K562 (cell line): ENCODE results near the gene NTN3. TPM values are rescaled to one million over a fixed set of nuclear protein-coding genes. Genes with fewer than 3 reads are reported as not detected.
A peak's percentile ranks its signal among the peaks of the same experiment; 100 is the strongest.

Experiments
- CC2D1A ChIP-seq: fragments of 450-650 bp; IDR thresholded peaks from 2 replicates; pipeline ENCODE4 v1.6.1; 2017; ENCODE audit warnings: mild to moderate bottlenecking
- CHD2 ChIP-seq: IDR thresholded peaks from 2 replicates; pipeline ENCODE4 v1.6.1; 2011; ENCODE audit warnings: low read depth, low read length
- FOXP1 ChIP-seq: sonication (generic); formaldehyde crosslinking; IDR thresholded peaks from 2 replicates; pipeline ENCODE4 v1.8.0; 2022; ENCODE audit warnings: mild to moderate bottlenecking, missing genetic modification reagents
- GABPB1 ChIP-seq: sonication (generic); formaldehyde crosslinking; IDR thresholded peaks from 2 replicates; pipeline ENCODE4 v1.8.0; 2022; ENCODE audit warnings: mild to moderate bottlenecking, missing genetic modification reagents
- HCFC1 ChIP-seq: IDR thresholded peaks from 2 replicates; pipeline ENCODE4 v1.6.1; 2012; ENCODE audit warnings: low read depth, low read length, improper control_type of control experiment
- HNRNPUL1 ChIP-seq: fragments of 200-400 bp; formaldehyde crosslinking; IDR thresholded peaks from 2 replicates; pipeline ENCODE4 v1.6.1; 2017; ENCODE audit warnings: low read length
- ILF3 ChIP-seq: fragments of 450-650 bp; IDR thresholded peaks from 2 replicates; pipeline ENCODE4 v1.6.1; 2018; ENCODE audit warnings: antibody characterized with exemption, mild to moderate bottlenecking, moderate library complexity, borderline replicate concordance
- JUND ChIP-seq, 2 experiments: IDR thresholded peaks; 2 replicates in 1 of 2; 3 replicates in 1 of 2; pipeline ENCODE4 v1.6.1; 2011; ENCODE audit warnings: borderline replicate concordance in 2 of 2, low read depth in 2 of 2, low read length in 2 of 2, improper control_type of control experiment in 1 of 2, missing biosample characterization in 1 of 2, missing genetic modification characterization in 1 of 2, missing genetic modification reagents in 1 of 2
- NUFIP1 ChIP-seq: fragments of 450-650 bp; IDR thresholded peaks from 2 replicates; pipeline ENCODE4 v1.6.1; 2018; ENCODE audit not compliant: partially characterized antibody
- SP1 ChIP-seq: sonication (generic); formaldehyde crosslinking; IDR thresholded peaks from 2 replicates; pipeline ENCODE4 v1.8.1; 2022; ENCODE audit warnings: mild to moderate bottlenecking, missing genetic modification reagents
- SRSF9 ChIP-seq: fragments of 200-400 bp; formaldehyde crosslinking; IDR thresholded peaks from 2 replicates; pipeline ENCODE4 v1.6.1; 2017; ENCODE audit warnings: low read depth, low read length, borderline replicate concordance
- SUPT5H ChIP-seq: fragments of 450-650 bp; IDR thresholded peaks from 2 replicates; pipeline ENCODE4 v1.6.1; 2016
- THRA ChIP-seq: fragments of 450-650 bp; IDR thresholded peaks from 2 replicates; pipeline ENCODE4 v1.6.1; 2017; ENCODE audit warnings: mild to moderate bottlenecking, moderate library complexity
- TRIM25 ChIP-seq: fragments of 450-650 bp; IDR thresholded peaks from 2 replicates; pipeline ENCODE4 v1.7.0; 2016; ENCODE audit warnings: borderline replicate concordance
- ZBTB7A ChIP-seq: IDR thresholded peaks from 2 replicates; pipeline ENCODE4 v1.6.1; 2011; ENCODE audit warnings: low read depth, mild to moderate bottlenecking, low read length, moderate library complexity, borderline replicate concordance; ENCODE audit not compliant: control insufficient read depth
- ZNF589 ChIP-seq: fragments of 200-800 bp; sonication (Bioruptor generic); IDR thresholded peaks from 2 replicates; pipeline ENCODE4 v1.6.1; 2016; ENCODE audit warnings: low read depth, missing genetic modification characterization, missing compliant biosample characterization
- ZNF740 ChIP-seq, 3 experiments: fragments of 200-800 bp in 1 of 3; sonication (Bioruptor generic) in 1 of 3; sonication (generic) in 1 of 3; formaldehyde crosslinking in 1 of 3; IDR thresholded peaks; 2 replicates each; pipeline versions ENCODE4 v1.6.1 to v1.8.0; 2016 to 2022; ENCODE audit warnings: mild to moderate bottlenecking in 2 of 3, missing compliant biosample characterization in 2 of 3, missing genetic modification characterization in 2 of 3, missing genetic modification reagents in 1 of 3
- polyA plus RNA-seq, 8 experiments: library from polyadenylated mRNA; depleted of rRNA in 4 of 8; stranded (reverse) in 5 of 8; unstranded in 3 of 8; fragments of >200 nt; fragmentation: Nextera tagmentation in 2 of 8; fragmentation: Illumina TruSeq in 1 of 8; extraction: Ambion mirVana in 2 of 8; extraction: Trizol in 1 of 8; gene quantifications; 2 replicates each; pipeline versions ENCODE4 v1.2.1 to v1.2.3, GENCODE V29; 2011 to 2014; ENCODE audit warnings: inconsistent platforms in 1 of 8, missing spikeins in 1 of 8
- total RNA-seq, 7 experiments: library from RNA; depleted of rRNA in 6 of 7; stranded (reverse); fragments of >200 nt in 6 of 7; fragmentation: Illumina TruSeq in 2 of 7; extraction: Trizol in 2 of 7; gene quantifications; 2 replicates each; pipeline versions ENCODE4 v1.2.1 to v1.2.3, GENCODE V29; 2011 to 2021; ENCODE audit warnings: low replicate concordance in 1 of 7
- TF ChIP-seq, protein P1 (sequence below): sonication (generic); formaldehyde crosslinking; IDR thresholded peaks from 2 replicates; pipeline ENCODE4 v1.9.0; 2022; ENCODE audit warnings: mild to moderate bottlenecking, missing genetic modification reagents
- TF ChIP-seq, protein P2 (sequence below): IDR thresholded peaks from 3 replicates; pipeline ENCODE4 v1.6.1; 2011; ENCODE audit warnings: borderline replicate concordance, mild to moderate bottlenecking; ENCODE audit not compliant: insufficient read length, insufficient read depth
- TF ChIP-seq, protein P3 (sequence below): fragments of 450-650 bp; formaldehyde crosslinking; IDR thresholded peaks from 2 replicates; pipeline ENCODE4 v1.4.0; 2022; ENCODE audit warnings: missing genetic modification characterization

The NTN3 gene
- total and polyA plus RNA-seq, 9 of the 15 experiments (the other 6 are each of a cell fraction or from before 2014, with no cell fraction given): not detected

DNA sequence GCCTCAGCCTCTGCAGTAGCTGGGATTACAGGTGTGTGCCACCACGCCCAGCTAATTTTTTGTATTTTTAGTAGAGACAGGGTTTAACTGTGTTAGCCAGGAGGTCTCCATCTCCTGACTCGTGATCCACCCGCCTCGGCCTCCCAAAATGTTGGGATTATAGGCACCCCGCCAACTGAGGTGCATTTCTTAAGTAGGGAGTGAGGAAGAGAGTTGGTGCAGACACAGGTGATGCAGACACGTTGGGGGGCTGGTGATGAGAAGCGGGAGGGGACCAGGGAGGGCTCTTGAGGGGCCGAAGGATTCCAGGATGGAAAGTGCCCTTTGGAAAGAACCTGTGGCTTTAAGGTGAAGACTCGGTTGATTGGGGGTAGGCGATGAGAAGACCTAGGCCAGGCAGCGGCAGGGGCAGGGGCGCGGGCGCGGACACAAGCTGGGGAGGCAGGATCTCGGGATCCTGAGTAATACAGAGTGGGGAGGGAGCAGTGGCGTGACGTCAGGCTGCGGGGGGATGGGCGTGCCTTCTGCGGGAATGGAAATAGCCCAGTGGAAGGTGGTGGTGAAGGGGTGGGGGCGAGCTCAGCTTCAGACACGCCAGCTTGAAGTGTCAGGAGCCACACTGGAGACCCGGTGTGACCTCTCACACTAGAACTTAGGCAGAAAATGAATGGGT is 40.2 kb downstream of the NTN3 start (continued):
- TF ChIP-seq ILF3: no peak
- TF ChIP-seq ZNF589 (CRISPR knock-in tag): 0 out of 2 replicates have a peak, but pooled peaks have one; percentile 42
- no peak for TF ChIP-seq THRA
- no peak for TF ChIP-seq NUFIP1
- no peak for TF ChIP-seq CC2D1A
- TF ChIP-seq HCFC1: no peak
- no peak for TF ChIP-seq SUPT5H
- no peak for TF ChIP-seq FOXP1 (CRISPR knock-in tag)
- TF ChIP-seq SP1: peak; percentile 68
- TF ChIP-seq, protein P1, sequence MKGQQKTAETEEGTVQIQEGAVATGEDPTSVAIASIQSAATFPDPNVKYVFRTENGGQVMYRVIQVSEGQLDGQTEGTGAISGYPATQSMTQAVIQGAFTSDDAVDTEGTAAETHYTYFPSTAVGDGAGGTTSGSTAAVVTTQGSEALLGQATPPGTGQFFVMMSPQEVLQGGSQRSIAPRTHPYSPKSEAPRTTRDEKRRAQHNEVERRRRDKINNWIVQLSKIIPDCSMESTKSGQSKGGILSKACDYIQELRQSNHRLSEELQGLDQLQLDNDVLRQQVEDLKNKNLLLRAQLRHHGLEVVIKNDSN (CRISPR knock-in tag): no peak
- no peak for TF ChIP-seq SRSF9
- TF ChIP-seq CHD2: peak; percentile 73
- no peak for TF ChIP-seq GABPB1 (CRISPR knock-in tag)
- peak; percentile 89 for TF ChIP-seq JUND (IDR thresholded peaks at IDR 0.05; ENCODE audit: borderline replicate concordance, low read depth, low read length)
- peak; percentile 70; the same call in 1 of the 3 replicates for TF ChIP-seq JUND (tag; IDR thresholded peaks at IDR 0.05; ENCODE audit: borderline replicate concordance, low read depth, low read length)
- TF ChIP-seq ZBTB7A: no peak
- TF ChIP-seq ZNF740 (CRISPR knock-in tag; IDR thresholded peaks at IDR 0.05): no peak
- no peak for TF ChIP-seq ZNF740 (tag; IDR thresholded peaks at IDR 0.05)
- TF ChIP-seq, protein P2, sequence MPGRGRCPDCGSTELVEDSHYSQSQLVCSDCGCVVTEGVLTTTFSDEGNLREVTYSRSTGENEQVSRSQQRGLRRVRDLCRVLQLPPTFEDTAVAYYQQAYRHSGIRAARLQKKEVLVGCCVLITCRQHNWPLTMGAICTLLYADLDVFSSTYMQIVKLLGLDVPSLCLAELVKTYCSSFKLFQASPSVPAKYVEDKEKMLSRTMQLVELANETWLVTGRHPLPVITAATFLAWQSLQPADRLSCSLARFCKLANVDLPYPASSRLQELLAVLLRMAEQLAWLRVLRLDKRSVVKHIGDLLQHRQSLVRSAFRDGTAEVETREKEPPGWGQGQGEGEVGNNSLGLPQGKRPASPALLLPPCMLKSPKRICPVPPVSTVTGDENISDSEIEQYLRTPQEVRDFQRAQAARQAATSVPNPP: no peak
- no peak for TF ChIP-seq TRIM25
- no peak for TF ChIP-seq HNRNPUL1
- TF ChIP-seq, protein P3, sequence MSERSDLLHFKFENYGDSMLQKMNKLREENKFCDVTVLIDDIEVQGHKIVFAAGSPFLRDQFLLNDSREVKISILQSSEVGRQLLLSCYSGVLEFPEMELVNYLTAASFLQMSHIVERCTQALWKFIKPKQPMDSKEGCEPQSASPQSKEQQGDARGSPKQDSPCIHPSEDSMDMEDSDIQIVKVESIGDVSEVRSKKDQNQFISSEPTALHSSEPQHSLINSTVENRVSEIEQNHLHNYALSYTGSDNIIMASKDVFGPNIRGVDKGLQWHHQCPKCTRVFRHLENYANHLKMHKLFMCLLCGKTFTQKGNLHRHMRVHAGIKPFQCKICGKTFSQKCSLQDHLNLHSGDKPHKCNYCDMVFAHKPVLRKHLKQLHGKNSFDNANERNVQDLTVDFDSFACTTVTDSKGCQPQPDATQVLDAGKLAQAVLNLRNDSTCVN (CRISPR knock-in tag): no peak
